Astrocyte (in vitro differentiated cells and primary cell): ENCODE measurements around the gene LTBP2. TPM values are rescaled to one million over a fixed set of nuclear protein-coding genes. Genes with fewer than 3 reads are reported as not detected.

ENCODE experiments used
- DNase-seq: peaks from one replicate; pipeline ENCODE4 v3.0.0-alpha.2; 2010; ENCODE audit warnings: low read depth
- FAIRE-seq: peaks from 2 replicates; lab custom pipeline; 2011; peaks lifted over from hg19 to GRCh38; lab: Jason Lieb, UNC
- H2AFZ ChIP-seq: 2 replicates; pipeline ENCODE4 v1.6.0; 2012; ENCODE audit warnings: low read depth, low read length, inconsistent platforms
- H3K27ac ChIP-seq: 2 replicates; pipeline ENCODE4 v1.5.1; 2011; ENCODE audit warnings: low read depth, low read length, inconsistent platforms
- H3K27me3 ChIP-seq: 2 replicates; pipeline ENCODE4 v1.6.0; 2011; ENCODE audit warnings: low read length, inconsistent platforms; ENCODE audit not compliant: insufficient read depth
- H3K36me3 ChIP-seq: 2 replicates; pipeline ENCODE4 v1.5.1; 2011; ENCODE audit warnings: low read length, inconsistent platforms; ENCODE audit not compliant: insufficient read depth
- H3K4me1 ChIP-seq: 2 replicates; pipeline ENCODE4 v1.5.1; 2011; ENCODE audit warnings: low read length, inconsistent platforms; ENCODE audit not compliant: insufficient read depth
- H3K4me2 ChIP-seq: 2 replicates; pipeline ENCODE4 v1.6.0; 2012; ENCODE audit warnings: low read length, inconsistent platforms
- H3K4me3 ChIP-seq: 2 replicates; pipeline ENCODE4 v1.5.1; 2011; ENCODE audit warnings: low read depth, mild to moderate bottlenecking, low read length, inconsistent platforms; ENCODE audit not compliant: insufficient read depth
- H3K79me2 ChIP-seq: 2 replicates; pipeline ENCODE4 v1.6.0; 2012; ENCODE audit warnings: mild to moderate bottlenecking, low read length, inconsistent platforms; ENCODE audit not compliant: insufficient read depth
- H3K9ac ChIP-seq: 2 replicates; pipeline ENCODE4 v1.6.0; 2012; ENCODE audit warnings: mild to moderate bottlenecking, low read length, inconsistent platforms
- H3K9me3 ChIP-seq: 2 replicates; pipeline ENCODE4 v1.5.1; 2012; ENCODE audit warnings: low read depth, mild to moderate bottlenecking, low read length, inconsistent platforms; ENCODE audit not compliant: insufficient read depth
- H4K20me1 ChIP-seq: 2 replicates; pipeline ENCODE4 v1.6.0; 2012; ENCODE audit warnings: low read length, inconsistent platforms; ENCODE audit not compliant: insufficient read depth
- H3K27ac Mint-ChIP-seq: one replicate; pipeline ENCODE4 v1.8.0; 2021; ENCODE audit warnings: mild to moderate bottlenecking, mixed read lengths; ENCODE audit not compliant: unreplicated experiment
- H3K27me3 Mint-ChIP-seq: one replicate; pipeline ENCODE4 v1.8.0; 2021; ENCODE audit warnings: low read depth, mixed read lengths; ENCODE audit not compliant: unreplicated experiment
- H3K36me3 Mint-ChIP-seq: one replicate; pipeline ENCODE4 v1.8.0; 2021; ENCODE audit warnings: low read depth, mixed read lengths; ENCODE audit not compliant: unreplicated experiment
- H3K4me1 Mint-ChIP-seq: one replicate; pipeline ENCODE4 v1.8.0; 2021; ENCODE audit warnings: low read depth, mixed read lengths; ENCODE audit not compliant: unreplicated experiment
- H3K4me3 Mint-ChIP-seq: one replicate; pipeline ENCODE4 v1.8.0; 2021; ENCODE audit warnings: mild to moderate bottlenecking, moderate library complexity, mixed read lengths; ENCODE audit not compliant: unreplicated experiment
- H3K9me3 Mint-ChIP-seq: one replicate; pipeline ENCODE4 v1.8.0; 2021; ENCODE audit warnings: mild to moderate bottlenecking, mixed read lengths; ENCODE audit not compliant: unreplicated experiment
- EZH2 ChIP-seq: IDR thresholded peaks from 2 replicates; pipeline ENCODE4 v1.6.1; 2012; ENCODE audit warnings: mild to moderate bottlenecking, low read length, inconsistent platforms; ENCODE audit not compliant: insufficient read depth
- total RNA-seq: library from RNA; stranded (reverse); gene quantifications from 2 replicates; pipeline ENCODE4 v1.2.1, GENCODE V29; 2021
- TF ChIP-seq, protein P1 (sequence below): IDR thresholded peaks from 2 replicates; pipeline ENCODE4 v1.5.1; 2011; ENCODE audit warnings: low read depth, mild to moderate bottlenecking, inconsistent platforms, low read length, moderate library complexity; ENCODE audit not compliant: insufficient read depth

LTBP2 gene
- total RNA-seq, 1 donor from 2014 or later, result 162 TPM

DNA sequence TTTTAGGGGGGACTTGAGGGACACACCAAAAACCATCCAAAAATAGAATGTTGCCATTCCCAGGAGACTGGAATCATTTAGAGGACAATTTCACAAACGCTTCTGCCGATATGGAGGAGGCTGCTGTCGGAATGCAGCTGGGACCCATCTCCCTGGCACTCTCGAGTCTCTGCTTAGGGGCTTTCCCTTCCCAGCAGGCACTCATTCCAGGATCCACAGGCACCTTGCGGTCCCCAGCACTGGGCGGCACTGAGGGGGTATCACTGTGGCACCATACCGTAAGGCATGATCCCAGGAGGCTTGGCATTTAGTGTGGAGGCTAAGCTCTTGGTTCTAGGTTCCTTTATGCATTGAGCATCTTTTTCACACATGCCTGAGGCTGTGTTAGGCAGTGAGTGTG is 36.6 kb upstream of the LTBP2 start:
- Histone ChIP-seq H3K4me2 (no peak overlapping the region), H3K79me2 (no peaks in the 10 kb centered on the region), H3K36me3 (peaks cover 2% of the 10 kb centered on the region), H3K27me3 (no peaks in the 10 kb centered on the region), H2AFZ (no peak overlapping the region), H3K9me3 (no peaks in the 10 kb centered on the region), H3K4me3 (no peak overlapping the region), H3K27ac (no peak overlapping the region), H3K4me1 (peaks cover 17% of the 10 kb centered on the region), H4K20me1 (no peaks in the 10 kb centered on the region), H3K9ac (no peak overlapping the region)
- TF ChIP-seq, protein P1, sequence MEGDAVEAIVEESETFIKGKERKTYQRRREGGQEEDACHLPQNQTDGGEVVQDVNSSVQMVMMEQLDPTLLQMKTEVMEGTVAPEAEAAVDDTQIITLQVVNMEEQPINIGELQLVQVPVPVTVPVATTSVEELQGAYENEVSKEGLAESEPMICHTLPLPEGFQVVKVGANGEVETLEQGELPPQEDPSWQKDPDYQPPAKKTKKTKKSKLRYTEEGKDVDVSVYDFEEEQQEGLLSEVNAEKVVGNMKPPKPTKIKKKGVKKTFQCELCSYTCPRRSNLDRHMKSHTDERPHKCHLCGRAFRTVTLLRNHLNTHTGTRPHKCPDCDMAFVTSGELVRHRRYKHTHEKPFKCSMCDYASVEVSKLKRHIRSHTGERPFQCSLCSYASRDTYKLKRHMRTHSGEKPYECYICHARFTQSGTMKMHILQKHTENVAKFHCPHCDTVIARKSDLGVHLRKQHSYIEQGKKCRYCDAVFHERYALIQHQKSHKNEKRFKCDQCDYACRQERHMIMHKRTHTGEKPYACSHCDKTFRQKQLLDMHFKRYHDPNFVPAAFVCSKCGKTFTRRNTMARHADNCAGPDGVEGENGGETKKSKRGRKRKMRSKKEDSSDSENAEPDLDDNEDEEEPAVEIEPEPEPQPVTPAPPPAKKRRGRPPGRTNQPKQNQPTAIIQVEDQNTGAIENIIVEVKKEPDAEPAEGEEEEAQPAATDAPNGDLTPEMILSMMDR, result no peak
- no peak for TF ChIP-seq EZH2
- no peaks in the 10 kb centered on the region for H3K27me3 Mint-ChIP-seq
- no peak overlapping the region for H3K27ac Mint-ChIP-seq
- no peak for FAIRE-seq
- no peak for DNase-seq
- H3K4me3 Mint-ChIP-seq, result no peak overlapping the region
- peaks cover 18% of the 10 kb centered on the region for H3K36me3 Mint-ChIP-seq
- H3K9me3 Mint-ChIP-seq, result no peaks in the 10 kb centered on the region
- H3K4me1 Mint-ChIP-seq, result peaks cover 41% of the 10 kb centered on the region

DNA sequence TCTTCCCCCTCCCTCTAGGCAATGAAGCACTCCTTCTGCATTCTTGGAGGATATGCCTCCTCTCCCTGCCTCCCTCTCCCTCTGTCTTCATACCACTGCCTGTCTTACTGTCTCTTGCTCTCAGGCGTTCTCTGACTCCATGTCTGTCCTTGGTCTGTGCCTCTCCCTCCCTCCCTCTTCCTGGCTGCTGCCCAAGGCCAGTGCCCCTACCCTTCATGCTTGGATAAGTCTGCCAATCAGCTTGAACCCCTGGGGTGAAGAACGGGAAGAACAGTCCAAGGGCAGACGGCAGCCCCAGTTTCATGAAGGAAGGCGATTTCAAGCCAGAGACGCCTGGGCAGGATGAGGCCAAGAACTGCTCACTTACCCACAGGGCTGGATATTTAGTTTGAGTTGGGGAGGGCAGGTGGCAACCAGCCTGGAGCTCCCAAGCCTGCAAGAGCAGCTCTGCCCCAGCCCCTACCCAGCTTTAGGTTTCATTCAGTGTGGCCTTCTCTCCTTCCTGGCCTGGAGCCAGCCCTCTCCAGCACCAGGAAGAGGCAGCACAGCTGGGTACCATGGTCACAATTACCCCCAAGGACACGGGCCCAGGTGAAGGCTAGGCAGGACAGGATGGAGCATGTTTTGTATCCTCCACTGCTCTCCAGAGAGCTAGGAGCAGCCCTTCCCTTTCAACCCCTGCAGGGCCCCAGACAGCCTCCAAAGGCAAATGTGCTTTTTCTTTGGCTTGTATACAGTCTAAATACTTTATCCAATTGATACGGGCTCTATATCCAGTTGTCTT is 35.8 kb upstream of the LTBP2 start:
- no peaks in the 10 kb centered on the region for H4K20me1 ChIP-seq
- no peaks in the 10 kb centered on the region for H3K9me3 Mint-ChIP-seq
- H3K27ac ChIP-seq, result no peak overlapping the region
- DNase-seq (no peak), FAIRE-seq (no peak)
- H3K4me1 Mint-ChIP-seq, result peaks cover 41% of the 10 kb centered on the region
- no peak overlapping the region for H2AFZ ChIP-seq
- no peak overlapping the region for H3K4me2 ChIP-seq
- no peak overlapping the region for H3K27ac Mint-ChIP-seq
- H3K27me3 ChIP-seq, result no peaks in the 10 kb centered on the region
- no peaks in the 10 kb centered on the region for H3K9me3 ChIP-seq
- peaks cover under 1% of the 10 kb centered on the region for H3K36me3 ChIP-seq
- no peak for TF ChIP-seq EZH2
- H3K4me3 ChIP-seq, result no peak overlapping the region
- peak overlapping the region; percentile 19 for H3K9ac ChIP-seq
- peak overlapping the region; percentile 45 for H3K4me3 Mint-ChIP-seq
- peaks cover 14% of the 10 kb centered on the region for H3K36me3 Mint-ChIP-seq
- H3K4me1 ChIP-seq, result peaks cover 17% of the 10 kb centered on the region
- H3K79me2 ChIP-seq, result no peaks in the 10 kb centered on the region
- H3K27me3 Mint-ChIP-seq, result no peaks in the 10 kb centered on the region

DNA sequence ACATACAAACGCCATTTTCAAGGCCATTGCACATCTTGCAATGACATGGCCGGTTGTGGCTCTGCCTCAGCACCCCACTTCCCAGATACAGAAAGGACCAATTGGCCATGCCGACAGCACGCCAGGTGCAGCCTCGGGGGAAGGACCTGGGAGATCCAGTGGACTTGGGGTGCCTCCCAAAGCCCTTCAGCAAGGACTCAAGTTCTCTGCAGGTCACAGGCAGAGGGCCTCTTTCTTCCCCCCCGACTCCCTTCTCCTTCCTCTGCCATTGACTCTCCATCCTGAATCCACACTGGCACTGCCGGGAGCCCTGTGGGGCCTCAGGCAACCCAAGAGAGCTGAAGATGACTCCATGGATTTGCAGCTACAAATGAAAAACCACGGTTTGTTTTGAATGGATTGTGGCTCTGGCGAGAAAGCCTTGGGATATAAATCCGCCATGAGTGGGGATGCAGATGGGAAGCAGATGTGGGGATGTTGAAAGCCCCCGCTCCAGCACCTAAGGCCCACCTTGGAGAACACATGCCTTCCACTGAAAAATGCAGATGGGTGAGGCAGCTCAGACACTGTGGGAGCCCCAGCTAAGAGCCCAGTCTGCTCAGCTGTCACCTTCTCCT is 35.1 kb upstream of the LTBP2 start:
- H3K27me3 Mint-ChIP-seq, result no peaks in the 10 kb centered on the region
- Histone ChIP-seq H3K4me2 (no peak overlapping the region), H4K20me1 (no peaks in the 10 kb centered on the region), H2AFZ (no peak overlapping the region), H3K36me3 (no peaks in the 10 kb centered on the region), H3K27ac (no peak overlapping the region), H3K9me3 (no peaks in the 10 kb centered on the region), H3K4me1 (peaks cover 17% of the 10 kb centered on the region), H3K27me3 (no peaks in the 10 kb centered on the region), H3K9ac (no peak overlapping the region), H3K79me2 (no peaks in the 10 kb centered on the region), H3K4me3 (no peak overlapping the region)
- H3K4me3 Mint-ChIP-seq, result peak overlapping the region; percentile 21
- no peak overlapping the region for H3K27ac Mint-ChIP-seq
- FAIRE-seq (no peak), DNase-seq (no peak)
- H3K36me3 Mint-ChIP-seq, result peaks cover 12% of the 10 kb centered on the region
- no peak for TF ChIP-seq EZH2
- TF ChIP-seq, protein P1, result no peak
- no peaks in the 10 kb centered on the region for H3K9me3 Mint-ChIP-seq
- H3K4me1 Mint-ChIP-seq, result peaks cover 41% of the 10 kb centered on the region
